ENCODE results near the gene DCUN1D2. TPM values are rescaled to one million over a fixed set of nuclear protein-coding genes. Genes with fewer than 3 reads are reported as not detected.

DCUN1D2 gene
- total and polyA plus RNA-seq, 10 donors: 6.3 to 33.1 (median 24.4) TPM

DNA sequence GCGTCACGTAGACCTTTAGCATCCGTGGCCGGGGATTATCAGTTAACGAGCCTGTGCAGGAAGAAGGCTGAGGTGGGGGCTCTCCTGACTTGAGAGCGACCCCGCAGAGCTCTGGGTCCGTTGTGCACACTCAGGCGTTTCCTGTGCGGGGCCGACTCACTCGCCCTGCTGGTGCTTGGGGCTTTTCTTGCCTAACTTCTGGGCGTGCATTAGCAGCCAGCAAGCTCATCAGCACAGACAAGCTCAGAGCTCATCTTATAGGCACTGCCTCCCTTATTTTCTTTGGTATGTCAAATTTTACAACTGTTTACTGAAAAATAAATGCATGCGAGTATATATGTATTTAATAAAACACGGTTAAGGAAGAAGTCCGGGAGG, 60.9 kb downstream of the DCUN1D2 start:
- no peak for DNase-seq
- Histone ChIP-seq H3K9me3 (no peaks in the 10 kb centered on the region), H3K27ac (no peak overlapping the region), H3K36me3 (peaks cover 0 to 6% (median 0%) of the 10 kb centered on the region in 6 donors), H3K4me3 (no peak overlapping the region), H3K4me1 (no peaks in the 10 kb centered on the region), H3K27me3 (replicated peaks in 1 of 7) (no peaks in the 10 kb centered on the region)
- intact Hi-C loops (cut with DNase I; ENCODE audit: low total_unique reads): no loop called here
- 70 to 84% (median 76%) methylated on average over 16 of the region's 16 CpGs for WGBS, 5 donors
- TF ChIP-seq, protein P1, sequence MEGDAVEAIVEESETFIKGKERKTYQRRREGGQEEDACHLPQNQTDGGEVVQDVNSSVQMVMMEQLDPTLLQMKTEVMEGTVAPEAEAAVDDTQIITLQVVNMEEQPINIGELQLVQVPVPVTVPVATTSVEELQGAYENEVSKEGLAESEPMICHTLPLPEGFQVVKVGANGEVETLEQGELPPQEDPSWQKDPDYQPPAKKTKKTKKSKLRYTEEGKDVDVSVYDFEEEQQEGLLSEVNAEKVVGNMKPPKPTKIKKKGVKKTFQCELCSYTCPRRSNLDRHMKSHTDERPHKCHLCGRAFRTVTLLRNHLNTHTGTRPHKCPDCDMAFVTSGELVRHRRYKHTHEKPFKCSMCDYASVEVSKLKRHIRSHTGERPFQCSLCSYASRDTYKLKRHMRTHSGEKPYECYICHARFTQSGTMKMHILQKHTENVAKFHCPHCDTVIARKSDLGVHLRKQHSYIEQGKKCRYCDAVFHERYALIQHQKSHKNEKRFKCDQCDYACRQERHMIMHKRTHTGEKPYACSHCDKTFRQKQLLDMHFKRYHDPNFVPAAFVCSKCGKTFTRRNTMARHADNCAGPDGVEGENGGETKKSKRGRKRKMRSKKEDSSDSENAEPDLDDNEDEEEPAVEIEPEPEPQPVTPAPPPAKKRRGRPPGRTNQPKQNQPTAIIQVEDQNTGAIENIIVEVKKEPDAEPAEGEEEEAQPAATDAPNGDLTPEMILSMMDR (IDR thresholded peaks at IDR 0.05 in 8 of 11, conservative IDR thresholded peaks at IDR 0.05 in 3 of 11): no peak
- no peak for TF ChIP-seq POLR2A (IDR thresholded peaks at IDR 0.05)
- no peak for TF ChIP-seq POLR2AphosphoS5 (IDR thresholded peaks at IDR 0.05)

DNA sequence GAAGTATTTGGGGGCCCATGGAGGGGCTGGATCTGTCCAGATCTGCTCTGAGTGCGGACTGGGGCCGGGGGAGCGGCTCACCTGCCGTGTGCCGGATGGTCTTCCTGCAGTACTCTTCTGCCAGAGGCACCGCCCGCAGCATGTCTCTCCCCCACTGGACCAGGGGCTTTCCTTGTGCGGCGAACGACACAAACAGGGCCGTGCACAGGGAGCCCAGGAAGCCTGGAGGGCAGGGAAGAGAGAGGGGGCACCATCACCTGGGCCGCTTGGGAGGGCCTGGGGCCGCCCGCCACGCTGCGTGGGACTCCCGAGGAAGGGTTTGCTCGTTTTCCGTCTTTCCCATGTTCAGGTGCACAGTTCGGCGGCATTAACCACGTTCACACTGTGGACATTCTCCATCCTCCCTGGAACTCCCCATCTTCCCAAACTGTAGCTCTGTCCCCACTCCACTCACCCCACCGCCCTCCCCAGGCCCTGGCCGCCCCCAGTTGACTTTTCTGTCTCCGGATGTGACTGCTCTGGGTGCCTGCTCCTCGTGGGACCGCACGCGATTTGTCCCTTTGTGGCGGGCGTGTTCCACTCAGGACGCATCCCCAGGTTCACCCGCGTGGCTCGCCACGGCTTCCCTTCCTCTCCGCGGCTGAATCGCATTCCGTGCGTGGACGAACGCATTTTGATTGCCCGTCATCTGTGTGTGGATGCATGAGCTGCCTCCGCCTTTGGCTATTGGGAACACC, 61.5 kb downstream of the DCUN1D2 start:
- no peak for DNase-seq
- TF ChIP-seq POLR2A (IDR thresholded peaks at IDR 0.05): no peak
- TF ChIP-seq, protein P1 (IDR thresholded peaks at IDR 0.05 in 8 of 11, conservative IDR thresholded peaks at IDR 0.05 in 3 of 11): no peak
- Histone ChIP-seq H3K27me3 (replicated peaks in 1 of 7) (no peaks in the 10 kb centered on the region), H3K36me3 (peaks cover 0 to 6% (median 0%) of the 10 kb centered on the region in 6 donors), H3K4me3 (no peak overlapping the region), H3K27ac (no peak overlapping the region), H3K9me3 (no peaks in the 10 kb centered on the region), H3K4me1 (peaks cover 0 to 2% (median under 1%) of the 10 kb centered on the region in 6 donors)
- intact Hi-C loops (cut with DNase I; ENCODE audit: low total_unique reads): no loop called here
- WGBS, 5 donors: 92 to 97% (median 95%) methylated on average over 41 to 45 of the region's 45 CpGs

DNA sequence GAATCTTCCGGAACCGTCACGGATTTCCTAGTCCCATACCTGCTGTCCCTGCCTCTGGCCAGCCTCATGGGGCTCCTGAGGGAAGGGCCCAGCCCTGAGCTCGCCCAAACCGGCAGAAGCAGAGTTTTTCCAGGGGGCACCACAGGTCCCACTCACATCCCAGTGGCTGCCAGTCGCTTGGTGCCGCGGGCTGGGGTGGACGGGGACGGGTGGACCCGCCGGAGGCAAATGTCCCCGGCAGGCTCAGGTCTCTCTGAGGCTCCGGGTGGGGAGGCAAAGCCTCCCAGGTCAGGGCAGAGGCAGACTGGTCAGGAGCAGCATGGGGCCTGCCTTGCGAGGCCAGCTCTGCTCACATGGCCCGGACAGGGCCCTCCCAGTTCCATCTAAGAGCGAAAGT, 62.0 kb downstream of the DCUN1D2 start:
- peaks cover 0 to 6% (median 0%) of the 10 kb centered on the region in 6 donors for H3K36me3 ChIP-seq
- H3K4me1 ChIP-seq: peaks cover 0 to 8% (median 7%) of the 10 kb centered on the region in 6 donors
- no peaks in the 10 kb centered on the region for H3K27me3 ChIP-seq (replicated peaks in 1 of 7)
- 90 to 96% (median 92%) methylated on average over 9 to 17 of the region's 17 CpGs for WGBS, 5 donors
- H3K4me3 ChIP-seq: no peak overlapping the region
- no peaks in the 10 kb centered on the region for H3K9me3 ChIP-seq
- H3K27ac ChIP-seq: no peak overlapping the region
- intact Hi-C loops (cut with DNase I; ENCODE audit: low total_unique reads): no loop called here
- TF ChIP-seq POLR2A (IDR thresholded peaks at IDR 0.05): no peak
- no peak for TF ChIP-seq POLR2AphosphoS5 (IDR thresholded peaks at IDR 0.05)
- TF ChIP-seq, protein P1 (IDR thresholded peaks at IDR 0.05 in 8 of 11, conservative IDR thresholded peaks at IDR 0.05 in 3 of 11): no peak
- DNase-seq: no peak

DNA sequence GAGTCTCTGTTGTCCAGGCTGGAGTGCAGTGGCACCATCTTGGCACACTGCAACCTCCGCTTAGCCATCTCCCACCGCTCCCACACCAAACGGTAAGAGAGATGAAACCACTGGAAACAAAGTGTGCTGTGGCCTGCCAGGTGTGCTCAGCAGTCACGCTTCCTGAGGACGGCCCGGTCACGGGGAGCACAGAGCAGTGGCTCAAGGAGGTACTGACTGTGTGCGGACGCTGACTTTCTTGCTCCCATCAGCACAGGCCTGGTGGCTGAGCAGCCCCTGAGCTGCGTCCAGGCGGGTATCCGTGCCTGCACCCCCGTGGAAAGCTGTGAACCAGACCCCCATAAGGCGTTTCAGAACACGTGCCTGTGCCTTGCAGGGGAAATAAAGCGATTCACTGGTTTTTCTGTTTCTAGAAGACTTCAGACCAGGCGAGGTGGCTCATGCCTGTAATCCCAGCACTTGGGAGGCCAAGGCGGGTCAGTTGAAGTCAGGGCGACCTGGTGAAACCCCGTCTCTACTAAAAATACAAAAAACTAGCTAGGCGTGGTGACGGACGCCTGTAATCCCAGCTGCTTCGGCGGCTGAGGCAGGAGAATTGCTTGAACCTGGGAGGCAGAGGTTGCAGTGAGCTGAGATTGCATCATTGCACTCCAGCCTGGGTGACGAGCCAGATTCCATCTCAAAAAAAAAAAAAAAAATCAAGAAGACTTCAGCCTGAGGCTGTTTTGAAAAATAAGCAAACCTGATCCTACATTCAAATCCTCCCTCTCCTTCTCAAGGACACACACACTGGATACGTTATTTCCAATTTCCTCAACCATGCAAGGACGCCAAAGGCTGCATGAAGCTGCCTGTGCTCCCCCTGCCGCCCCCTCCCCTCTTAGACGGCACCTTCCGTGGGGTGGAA, 62.7 kb downstream of the DCUN1D2 start:
- Histone ChIP-seq H3K27ac (no peak overlapping the region), H3K4me3 (no peak overlapping the region), H3K27me3 (replicated peaks in 1 of 7) (no peaks in the 10 kb centered on the region), H3K4me1 (peaks cover 0 to 15% (median 11%) of the 10 kb centered on the region in 6 donors), H3K9me3 (no peaks in the 10 kb centered on the region), H3K36me3 (peaks cover 0 to 6% (median 0%) of the 10 kb centered on the region in 6 donors)
- DNase-seq: no peak
- intact Hi-C loops (cut with DNase I; ENCODE audit: low total_unique reads): no loop called here
- 85 to 93% (median 86%) methylated on average over 26 to 31 of the region's 31 CpGs for WGBS, 5 donors
- TF ChIP-seq POLR2AphosphoS5 (IDR thresholded peaks at IDR 0.05): no peak
- no peak for TF ChIP-seq POLR2A (IDR thresholded peaks at IDR 0.05)
- TF ChIP-seq, protein P1 (IDR thresholded peaks at IDR 0.05 in 8 of 11, conservative IDR thresholded peaks at IDR 0.05 in 3 of 11): no peak

Measured in spleen (tissue), 11 donors.